ENCODE data around the gene MUC12.

The MUC12 gene

DNA sequence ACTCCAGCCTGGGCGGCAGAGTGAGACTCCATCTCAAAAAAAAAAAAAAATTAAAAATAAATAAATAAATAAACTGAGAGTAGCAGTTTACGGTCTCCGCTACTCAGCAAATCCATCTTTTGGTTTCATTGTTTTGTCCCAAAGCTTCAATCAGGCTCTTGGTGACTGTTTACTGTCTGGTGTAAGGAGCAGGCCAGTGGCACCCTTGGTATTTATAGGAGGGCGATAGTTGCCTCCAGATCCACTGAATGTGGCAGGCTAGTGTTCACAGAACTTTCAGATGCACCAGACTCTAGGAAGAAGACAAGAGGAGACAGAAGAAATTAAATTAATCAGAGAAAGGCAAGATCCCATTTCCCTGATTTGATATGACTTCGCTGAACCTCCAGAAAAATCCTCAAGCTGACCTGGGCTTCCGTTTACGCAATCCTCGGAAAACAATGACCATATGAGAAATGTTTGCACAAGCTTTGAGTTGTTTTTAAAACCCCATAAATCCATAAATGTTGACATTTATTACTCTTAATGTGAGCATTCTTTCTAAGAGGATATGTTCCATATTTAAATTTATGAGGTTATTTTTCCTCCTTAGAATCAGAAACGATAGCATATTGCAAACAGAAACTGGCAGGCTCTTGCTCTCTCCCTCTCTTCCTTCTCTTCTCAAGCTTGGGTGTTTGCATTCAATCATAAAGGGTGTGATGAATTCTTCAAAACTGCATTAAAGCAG lies 27.2 kb upstream of the MUC12 start:
- no peak overlapping the region for H3K4me3 ChIP-seq (ENCODE audit: low read depth, low read length)
- H3K27me3 ChIP-seq: no peaks in the 10 kb centered on the region
- no peaks in the 10 kb centered on the region for H3K9me3 ChIP-seq
- DNase-seq: no peak
- H3K36me3 ChIP-seq: no peaks in the 10 kb centered on the region
- no peaks in the 10 kb centered on the region for H3K4me1 ChIP-seq
- TF ChIP-seq CTCF (IDR thresholded peaks at IDR 0.05; ENCODE audit: low read depth, low read length): no peak

DNA sequence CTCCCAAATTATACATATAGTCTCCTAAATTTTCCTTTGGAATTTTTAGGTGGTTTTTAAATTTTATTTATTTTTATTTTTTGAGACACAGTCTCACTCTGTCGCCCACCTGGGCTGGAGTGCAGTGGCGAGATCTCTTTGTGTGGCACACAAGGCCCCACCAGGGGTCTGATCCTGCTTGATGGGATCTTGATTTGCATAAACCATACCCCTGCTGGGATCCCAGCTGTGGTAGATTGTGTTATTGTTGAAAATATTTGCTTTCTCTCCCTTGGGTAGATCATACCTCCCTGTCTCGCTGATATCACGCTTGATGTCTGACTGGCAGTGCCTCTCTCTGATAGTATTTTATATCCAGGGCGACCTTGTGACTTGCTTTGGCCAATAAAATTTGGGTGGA lies 25.7 kb upstream of the MUC12 start:
- no peaks in the 10 kb centered on the region for H3K27me3 ChIP-seq
- H3K4me3 ChIP-seq (ENCODE audit: low read depth, low read length): no peak overlapping the region
- TF ChIP-seq CTCF (IDR thresholded peaks at IDR 0.05; ENCODE audit: low read depth, low read length): no peak
- no peaks in the 10 kb centered on the region for H3K9me3 ChIP-seq
- no peaks in the 10 kb centered on the region for H3K36me3 ChIP-seq
- DNase-seq: no peak
- H3K4me1 ChIP-seq: no peaks in the 10 kb centered on the region

DNA sequence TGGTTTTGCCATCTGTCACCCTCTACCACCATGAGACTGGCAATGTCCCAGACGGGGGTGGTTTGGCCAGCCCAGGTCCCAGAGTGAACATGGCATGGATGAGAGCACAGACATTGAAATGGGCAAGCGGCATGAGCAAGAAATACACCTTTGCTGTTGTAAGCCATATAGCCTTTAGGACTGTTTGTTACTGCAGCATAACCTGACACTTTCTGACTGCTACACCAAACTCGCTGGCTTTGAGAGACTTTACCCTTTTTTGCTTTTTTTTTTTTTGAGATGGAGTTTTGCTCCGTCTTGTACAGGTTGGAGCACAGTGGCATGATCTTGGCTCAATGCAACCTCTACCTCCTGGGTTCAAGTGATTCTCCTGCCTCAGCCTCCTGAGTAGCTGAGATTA lies 25.2 kb upstream of the MUC12 start:
- H3K36me3 ChIP-seq: no peaks in the 10 kb centered on the region
- no peak for TF ChIP-seq CTCF (IDR thresholded peaks at IDR 0.05; ENCODE audit: low read depth, low read length)
- H3K4me3 ChIP-seq (ENCODE audit: low read depth, low read length): no peak overlapping the region
- no peaks in the 10 kb centered on the region for H3K4me1 ChIP-seq
- no peaks in the 10 kb centered on the region for H3K27me3 ChIP-seq
- DNase-seq: no peak
- no peaks in the 10 kb centered on the region for H3K9me3 ChIP-seq

DNA sequence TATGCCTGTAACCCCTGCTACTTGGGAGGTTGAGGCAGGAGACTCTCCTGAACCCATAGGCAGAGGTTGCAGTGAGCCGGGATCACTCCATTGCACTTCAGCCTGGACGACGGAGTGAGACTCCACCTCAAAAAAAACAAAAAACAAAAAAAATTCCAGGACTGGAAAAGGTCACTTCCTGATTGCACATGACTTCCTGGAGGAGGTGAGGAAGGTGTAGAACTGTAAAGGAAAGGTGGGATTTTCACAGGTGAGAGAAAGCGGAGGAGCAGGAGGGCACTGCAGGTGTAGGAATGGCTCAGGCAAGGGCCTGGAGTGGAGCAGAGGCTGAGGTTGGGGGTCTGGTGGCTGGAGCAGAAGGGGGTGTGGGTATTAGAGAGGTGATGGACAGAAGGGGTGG lies 23.3 kb upstream of the MUC12 start:
- Histone ChIP-seq H3K4me1 (no peaks in the 10 kb centered on the region), H3K36me3 (no peaks in the 10 kb centered on the region), H3K27me3 (no peaks in the 10 kb centered on the region), H3K4me3 (ENCODE audit: low read depth, low read length) (no peak overlapping the region), H3K9me3 (no peaks in the 10 kb centered on the region)
- TF ChIP-seq CTCF (IDR thresholded peaks at IDR 0.05; ENCODE audit: low read depth, low read length): no peak
- DNase-seq: no peak

DNA sequence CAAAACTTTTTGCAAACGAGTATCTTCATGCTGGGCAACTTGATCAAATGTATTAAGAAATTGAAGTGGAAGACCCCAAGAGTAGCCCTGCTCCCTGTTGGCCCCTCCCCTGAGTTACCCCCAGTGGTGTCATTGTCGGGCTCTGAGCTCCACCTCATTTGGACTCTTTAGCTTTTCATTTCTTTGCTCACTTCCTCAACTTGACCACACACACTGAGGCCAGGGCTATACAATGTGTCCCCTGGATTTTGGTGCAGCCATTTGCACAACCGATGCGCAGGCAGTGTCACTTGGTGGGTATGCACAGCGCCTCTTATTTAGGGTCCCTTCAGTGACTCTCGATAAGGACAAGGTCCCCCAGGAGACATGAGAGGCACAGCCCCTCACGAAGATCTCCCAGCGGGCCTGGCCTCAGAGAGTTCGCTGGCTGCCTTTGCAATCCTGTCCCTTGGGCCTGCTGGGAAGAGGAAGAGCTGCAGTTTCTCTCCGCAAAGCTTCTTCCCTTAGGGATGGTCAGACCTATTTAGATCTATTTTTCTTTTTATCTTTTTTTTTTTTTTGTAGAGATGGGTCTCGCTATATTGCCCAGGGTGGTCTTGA lies 22.5 kb upstream of the MUC12 start:
- H3K4me3 ChIP-seq (ENCODE audit: low read depth, low read length): no peak overlapping the region
- TF ChIP-seq CTCF (IDR thresholded peaks at IDR 0.05; ENCODE audit: low read depth, low read length): no peak
- H3K9me3 ChIP-seq: no peaks in the 10 kb centered on the region
- H3K27me3 ChIP-seq: peaks cover 5% of the 10 kb centered on the region; the same call in 1 of the 2 replicates
- H3K4me1 ChIP-seq: no peaks in the 10 kb centered on the region
- H3K36me3 ChIP-seq: no peaks in the 10 kb centered on the region
- DNase-seq: no peak

DNA sequence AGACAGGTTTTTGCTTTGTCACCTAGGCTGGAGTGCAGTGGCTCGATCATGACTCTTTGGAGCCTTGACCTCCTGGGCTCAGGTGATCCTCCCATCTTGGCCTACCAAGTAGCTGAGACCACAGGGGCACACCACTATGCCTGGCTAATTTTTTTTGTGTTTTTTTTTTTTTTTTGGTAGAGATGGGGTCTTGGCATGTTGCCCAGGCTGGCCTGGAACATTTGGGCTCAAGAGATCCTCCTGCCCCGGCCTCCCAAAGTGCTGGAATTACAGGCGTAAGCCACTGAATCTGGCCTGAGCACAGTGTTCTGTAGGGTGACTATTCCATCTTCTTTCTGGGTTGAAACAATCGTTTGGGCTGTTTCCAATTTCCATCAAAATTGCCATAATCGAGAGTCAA lies 21.6 kb upstream of the MUC12 start:
- DNase-seq: no peak
- H3K36me3 ChIP-seq: no peaks in the 10 kb centered on the region
- TF ChIP-seq CTCF (IDR thresholded peaks at IDR 0.05; ENCODE audit: low read depth, low read length): no peak
- H3K4me3 ChIP-seq (ENCODE audit: low read depth, low read length): no peak overlapping the region
- H3K27me3 ChIP-seq: peaks cover 6% of the 10 kb centered on the region; the same call in 1 of the 2 replicates
- no peaks in the 10 kb centered on the region for H3K4me1 ChIP-seq
- no peaks in the 10 kb centered on the region for H3K9me3 ChIP-seq

Measured in BE2C (cell line).